Measurements from ENCODE around the gene MMAB.

- no peak for TF ChIP-seq CTCF (IDR thresholded peaks at IDR 0.05)
- no peak for TF ChIP-seq POLR2A (IDR thresholded peaks at IDR 0.05)
Observed at GRCh38 chr12:109583733-109584132, 10.4 kb upstream of the MMAB start.

Measured in tibial nerve (tissue), 3 donors.